Left lobe of liver (tissue), 2 donors: ENCODE data around the gene TSSK2. TPM values are rescaled to one million over a fixed set of nuclear protein-coding genes. Genes with fewer than 3 reads are reported as not detected.
"Not testable (repeated sequence)": the region's sequence is repeated elsewhere in the genome, so short reads cannot be mapped to it uniquely, and the experiment has no call there.

ENCODE experiments used
- ATAC-seq: fragments of 200-7000 bp; cut with Tn5 transposase; one replicate; pipeline ENCODE4 v1.9.1; 2020; ENCODE audit warnings: mild to moderate bottlenecking, moderate library complexity
- DNase-seq: peaks from one replicate; pipeline ENCODE4 v3.0.0-alpha.2; 2020; ENCODE audit warnings: low spot score
- total RNA-seq: library from RNA; stranded (reverse); gene quantifications from one replicate; pipeline ENCODE4 v1.2.1, GENCODE V29; 2021
- donor health status: DM: no; HTN: no; CAD: no; lungs with moderate emphysema.
- donor health status: DM: no; HTN: yes; CAD: no.

Gene TSSK2
- not detected for total RNA-seq

GRCh38 chr22:19130959-19131684 lies at the start of gene TSSK2:
TSSK2 (plus strand) TSS chr22:19131308; CDS start chr22:19131400, 92 bp downstream.
- no peak for DNase-seq
- no peak for ATAC-seq

DNA sequence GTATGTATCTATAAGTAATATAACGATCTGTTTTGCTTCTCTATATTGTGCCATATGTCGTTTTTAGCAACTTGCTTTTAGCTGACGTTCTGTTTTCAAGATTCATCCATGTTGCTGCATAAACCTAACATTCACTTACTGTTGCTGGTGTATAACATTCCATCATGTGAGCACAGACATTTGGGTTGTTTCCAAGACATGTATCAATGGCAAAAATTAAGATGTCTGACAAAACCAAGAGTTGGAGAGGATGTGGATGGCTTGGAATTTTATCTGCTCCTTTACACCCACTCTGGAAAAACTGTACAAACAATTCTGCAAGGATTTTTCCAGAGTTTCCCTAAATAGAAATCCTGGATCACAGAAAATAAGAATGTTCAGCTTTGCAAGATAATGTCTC lies 49.8 kb upstream of the TSSK2 start:
- ATAC-seq, result no peak
- DNase-seq, result no peak

GRCh38 chr22:19082101-19082500 lies 49.0 kb upstream of the TSSK2 start:
- DNase-seq (peak; percentile 67), ATAC-seq (peak; percentile 47)

GRCh38 chr22:19082793-19083192 lies 48.3 kb upstream of the TSSK2 start:
- ATAC-seq (no peak), DNase-seq (peak; percentile 40)

DNA sequence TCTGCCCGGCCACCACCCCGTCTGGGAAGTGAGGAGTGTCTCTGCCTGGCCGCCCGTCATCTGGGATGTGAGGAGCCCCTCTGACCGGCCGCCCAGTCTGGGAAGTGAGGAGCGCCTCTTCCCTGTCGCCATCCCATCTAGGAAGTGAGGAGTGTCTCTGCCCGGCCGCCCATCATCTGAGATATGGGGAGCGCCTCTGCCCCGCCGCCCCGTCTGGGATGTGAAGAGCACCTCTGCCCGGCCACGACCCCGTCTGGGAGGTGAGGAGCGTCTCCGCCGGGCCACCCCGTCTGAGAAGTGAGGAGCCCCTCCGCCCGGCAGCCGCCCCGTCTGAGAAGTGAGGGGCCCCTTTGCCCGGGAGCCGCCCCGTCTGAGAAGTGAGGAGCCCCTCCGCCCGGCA lies 47.0 kb upstream of the TSSK2 start:
- peak; percentile 40 for DNase-seq
- ATAC-seq, result not testable (repeated sequence)

- not testable (repeated sequence) for ATAC-seq
- DNase-seq, result peak; percentile 21
Measured at GRCh38 chr22:19084586-19084985, 46.5 kb upstream of the TSSK2 start.

GRCh38 chr22:19085233-19085718 lies 45.8 kb upstream of the TSSK2 start:
- ATAC-seq, result peak; percentile 75
- DNase-seq, result peak; percentile 42

DNA sequence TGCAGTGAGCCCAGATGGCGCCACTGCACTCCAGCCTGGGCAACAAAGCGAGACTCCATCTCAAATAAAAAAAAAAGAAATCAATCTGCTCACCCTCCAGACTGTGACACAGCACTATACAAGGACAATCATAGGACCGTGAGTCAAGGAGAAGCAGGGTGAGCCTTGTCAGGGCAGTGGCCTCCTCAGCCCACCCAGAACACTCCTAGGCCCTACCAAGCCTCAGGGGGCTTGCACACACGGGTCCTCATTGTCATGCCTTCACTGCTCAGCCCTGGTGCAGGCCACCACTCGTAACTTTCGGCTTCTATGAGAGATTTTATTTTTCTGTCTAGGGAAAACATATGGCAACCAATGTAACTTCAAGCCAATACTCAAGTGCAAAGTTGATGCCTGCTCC lies 44.7 kb upstream of the TSSK2 start:
- DNase-seq (peak; percentile 35), ATAC-seq (peak; percentile 11)

GRCh38 chr22:19086896-19087295 lies 44.2 kb upstream of the TSSK2 start:
- DNase-seq (peak; percentile 32), ATAC-seq (no peak)

DNA sequence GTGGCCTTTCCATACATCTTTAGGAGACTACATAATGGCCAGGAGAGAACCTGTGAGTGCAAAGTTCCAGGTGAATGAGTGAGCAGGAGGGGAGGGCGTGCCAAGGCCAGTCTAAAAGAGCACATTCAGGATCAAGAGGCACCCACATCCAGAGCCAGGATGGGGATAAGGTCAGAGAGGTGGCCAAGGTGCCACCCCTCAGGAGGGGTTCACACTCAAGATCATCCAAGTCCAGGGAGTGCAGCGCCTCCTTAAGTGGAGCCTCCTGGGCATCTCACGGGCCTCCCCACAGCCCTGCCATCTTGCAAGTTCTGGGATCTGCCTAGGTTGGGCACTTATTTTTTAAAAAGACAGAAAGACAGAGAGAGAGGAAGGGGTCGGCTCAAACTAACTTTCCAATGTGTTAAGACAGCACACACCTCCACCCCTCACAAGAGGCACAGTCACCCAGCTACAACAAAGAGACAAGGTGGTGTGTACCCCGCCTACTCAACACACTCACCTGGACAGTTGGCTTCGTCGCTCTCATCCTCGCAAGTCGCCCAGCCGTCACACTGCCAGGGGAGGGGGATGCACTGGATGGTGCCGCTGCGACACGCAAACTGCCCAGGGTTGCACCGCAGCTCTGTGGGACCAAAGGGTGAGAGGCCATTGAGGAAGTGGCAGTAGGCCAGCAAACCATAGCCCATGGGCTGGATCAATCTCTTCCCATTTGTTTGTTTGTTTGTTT lies 42.1 kb upstream of the TSSK2 start:
- DNase-seq, result peak; percentile 44
- no peak for ATAC-seq

GRCh38 chr22:19090183-19090582 lies 40.9 kb upstream of the TSSK2 start:
- DNase-seq (no peak), ATAC-seq (no peak)

GRCh38 chr22:19090586-19091127 lies 40.5 kb upstream of the TSSK2 start:
- no peak for ATAC-seq
- DNase-seq, result no peak

- DNase-seq, result no peak
- no peak for ATAC-seq
Measured at GRCh38 chr22:19092725-19093124, 38.4 kb upstream of the TSSK2 start.

DNA sequence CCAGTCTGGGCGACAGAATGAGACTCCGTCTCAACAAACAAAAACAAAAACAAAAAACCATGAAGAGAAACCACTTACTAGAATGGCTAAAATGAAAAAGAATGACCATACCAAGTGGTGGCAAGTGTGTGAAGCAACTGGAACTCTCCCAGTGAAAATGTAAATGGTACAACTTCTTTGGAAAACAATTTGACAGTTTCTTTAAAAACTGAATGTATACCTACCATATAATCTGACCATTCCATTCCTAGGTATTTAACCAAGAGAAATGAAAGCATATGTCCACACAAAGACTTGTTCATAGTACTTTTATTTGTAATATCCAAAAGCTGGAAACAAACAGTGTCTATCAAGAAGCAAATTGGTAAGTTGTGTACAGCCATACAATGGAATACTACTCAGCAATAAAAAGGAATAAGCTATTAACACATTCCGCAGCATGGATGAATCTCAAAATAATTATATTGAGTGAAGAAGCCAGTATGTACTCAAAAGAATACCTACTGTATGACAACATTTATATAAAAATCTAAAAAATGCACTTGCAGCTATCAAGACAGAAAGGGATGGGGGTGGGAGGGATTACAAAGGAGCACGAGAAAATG lies 36.6 kb upstream of the TSSK2 start:
- DNase-seq (no peak), ATAC-seq (no peak)

DNA sequence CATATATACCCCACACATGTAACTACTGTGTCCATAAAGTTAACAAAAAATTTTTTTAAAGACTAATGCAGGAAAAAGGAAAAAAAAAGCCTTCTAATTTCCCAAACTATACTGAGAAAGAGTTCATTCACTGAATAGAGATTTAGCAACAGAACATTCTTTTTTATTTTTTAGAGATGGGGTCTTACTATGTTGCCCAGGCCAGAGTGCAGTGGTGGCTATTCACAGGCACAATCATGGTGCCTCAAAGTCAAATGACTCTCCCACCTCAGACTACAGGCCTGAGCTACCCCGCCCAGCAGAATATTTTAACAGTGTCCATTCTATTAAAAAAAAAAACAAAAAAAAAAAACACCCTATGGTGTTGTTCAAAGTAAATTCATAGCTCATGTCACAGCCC lies 34.6 kb upstream of the TSSK2 start:
- ATAC-seq (no peak), DNase-seq (no peak)

GRCh38 chr22:19097518-19097917 lies 33.6 kb upstream of the TSSK2 start:
- DNase-seq (peak; percentile 45), ATAC-seq (peak; percentile 64)

GRCh38 chr22:19098157-19098556 lies 33.0 kb upstream of the TSSK2 start:
- ATAC-seq, result no peak
- DNase-seq, result peak; percentile 34

- DNase-seq (no peak), ATAC-seq (peak; percentile 28)
Measured at GRCh38 chr22:19103880-19104821, 27.0 kb upstream of the TSSK2 start.

DNA sequence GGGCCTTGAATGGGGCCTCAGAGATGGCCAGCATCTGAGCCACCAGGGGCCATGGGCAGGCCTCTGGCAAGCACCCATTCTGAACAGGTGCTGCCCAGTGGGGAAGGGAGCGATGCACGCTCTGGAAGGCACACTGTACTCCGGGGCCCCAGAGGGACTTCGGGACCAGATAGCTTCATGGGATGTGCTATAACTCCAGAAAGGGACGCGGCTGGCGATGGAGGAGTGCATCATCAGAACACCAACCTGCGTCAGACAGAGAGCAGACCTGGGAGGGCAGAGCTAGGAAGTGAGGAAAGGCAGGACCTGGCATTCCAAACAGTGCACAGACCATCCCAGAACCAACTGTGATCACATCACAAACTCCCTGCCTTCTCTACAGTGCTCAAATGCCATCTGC lies 25.7 kb upstream of the TSSK2 start:
- DNase-seq (no peak), ATAC-seq (no peak)
